ENCODE results near the gene RAB43.

GRCh38 chr3:129065016-129065719, 56.4 kb downstream of the RAB43 start:
- TF ChIP-seq EZH2 (IDR thresholded peaks at IDR 0.05; ENCODE audit: insufficient read depth, low read length) (no peak), CTCF (IDR thresholded peaks at IDR 0.05; ENCODE audit: insufficient read depth, low read depth, low read length) (no peak)

All from astrocyte (in vitro differentiated cells and primary cell).